HepG2 (cell line): ENCODE data around the gene PRR29.

Source experiments
- ARHGAP35 ChIP-seq: sonication (generic); formaldehyde crosslinking; IDR thresholded peaks from 2 replicates; pipeline ENCODE4 v1.9.0; 2022; ENCODE audit warnings: mild to moderate bottlenecking, inconsistent platforms, moderate library complexity, missing genetic modification reagents, borderline replicate concordance
- BCL6 ChIP-seq: IDR thresholded peaks from 2 replicates; pipeline ENCODE4 v1.6.1; 2016; ENCODE audit warnings: missing genetic modification reagents, missing compliant biosample characterization
- JUN ChIP-seq: sonication (generic); formaldehyde crosslinking; IDR thresholded peaks from 2 replicates; pipeline ENCODE4 v1.4.0; 2020; ENCODE audit warnings: mild to moderate bottlenecking, missing genetic modification reagents
- NFIC ChIP-seq: IDR thresholded peaks from 2 replicates; pipeline ENCODE4 v1.6.1; 2012; ENCODE audit warnings: mild to moderate bottlenecking, low read length, inconsistent platforms
- POLR2A ChIP-seq, 2 experiments: IDR thresholded peaks; 2 replicates each; pipeline ENCODE4 v1.6.1; 2011; ENCODE audit warnings: low read depth in 2 of 2, low read length in 2 of 2, mild to moderate bottlenecking in 1 of 2, moderate library complexity in 1 of 2; ENCODE audit not compliant: insufficient read depth in 1 of 2
- TBX2 ChIP-seq: sonication (generic); formaldehyde crosslinking; IDR thresholded peaks from 2 replicates; pipeline ENCODE4 v1.5.0; 2020; ENCODE audit warnings: missing genetic modification reagents, mild to moderate bottlenecking, borderline replicate concordance
- YY1 ChIP-seq: IDR thresholded peaks from 2 replicates; pipeline ENCODE4 v1.6.1; 2011; ENCODE audit warnings: low read length, low read depth, moderate library complexity, mild to moderate bottlenecking; ENCODE audit not compliant: insufficient read depth, insufficient replicate concordance
- TF ChIP-seq, protein P1 (sequence below): sonication (generic); formaldehyde crosslinking; IDR thresholded peaks from 2 replicates; pipeline ENCODE4 v1.5.0; 2020; ENCODE audit warnings: mild to moderate bottlenecking, missing genetic modification reagents, borderline replicate concordance
- TF ChIP-seq, protein P2 (sequence below): sonication (generic); formaldehyde crosslinking; IDR thresholded peaks from 2 replicates; pipeline ENCODE4 v1.4.0; 2020; ENCODE audit warnings: missing genetic modification reagents
- TF ChIP-seq, protein P3 (sequence below), 2 experiments: IDR thresholded peaks; 2 replicates each; pipeline ENCODE4 v1.6.1; 2011 to 2012; ENCODE audit warnings: low read length in 2 of 2, borderline replicate concordance in 1 of 2, low read depth in 1 of 2, mild to moderate bottlenecking in 1 of 2, moderate library complexity in 1 of 2
- TF ChIP-seq, protein P4 (sequence below): sonication (generic); formaldehyde crosslinking; IDR thresholded peaks from 2 replicates; pipeline ENCODE4 v1.4.0; 2020; ENCODE audit warnings: missing genetic modification reagents, borderline replicate concordance

DNA sequence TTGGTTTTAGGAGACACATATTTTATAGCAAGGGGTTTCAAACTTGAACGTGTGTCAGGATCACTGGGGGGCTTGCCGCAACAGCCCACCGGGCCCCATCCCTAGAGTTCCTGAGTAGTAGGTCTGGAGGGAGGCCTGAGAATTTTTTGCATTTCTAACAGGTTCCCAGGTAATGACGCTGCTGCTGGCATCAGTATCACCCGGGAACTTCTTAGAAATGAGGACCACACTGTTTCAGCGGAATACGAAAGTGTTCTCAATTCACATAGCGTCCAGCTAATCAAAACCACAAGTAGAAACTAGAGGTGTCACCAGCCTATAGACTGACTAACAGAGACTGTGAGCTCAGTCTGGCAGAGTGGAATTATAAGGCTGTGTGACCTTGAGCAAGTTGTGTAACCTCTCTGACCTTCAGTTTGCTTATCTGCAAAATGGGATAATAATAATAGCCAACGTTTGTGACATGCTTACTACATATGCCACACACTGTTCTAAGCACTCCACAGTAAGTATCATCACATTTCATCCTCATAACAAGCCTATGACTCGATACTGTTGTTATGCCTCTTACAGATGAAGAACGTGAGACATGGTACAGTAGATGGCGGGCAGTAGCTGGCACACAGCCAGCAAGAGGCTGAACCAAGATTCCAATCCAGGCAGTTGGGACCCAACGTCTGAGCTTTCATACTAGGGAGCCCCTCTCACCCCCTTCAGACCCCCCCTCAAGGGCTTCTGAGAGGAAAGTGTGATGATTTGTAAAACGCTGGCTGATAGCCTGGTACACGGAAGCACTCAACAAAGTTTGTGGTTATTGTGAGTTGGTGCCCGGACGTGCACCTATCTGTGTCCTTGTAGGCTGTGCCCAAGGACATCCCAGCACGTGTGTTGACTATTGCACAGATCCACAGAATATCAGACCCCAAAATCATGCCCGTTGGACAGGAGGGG, 26.9 kb downstream of the PRR29 start:
- TF ChIP-seq, protein P1, sequence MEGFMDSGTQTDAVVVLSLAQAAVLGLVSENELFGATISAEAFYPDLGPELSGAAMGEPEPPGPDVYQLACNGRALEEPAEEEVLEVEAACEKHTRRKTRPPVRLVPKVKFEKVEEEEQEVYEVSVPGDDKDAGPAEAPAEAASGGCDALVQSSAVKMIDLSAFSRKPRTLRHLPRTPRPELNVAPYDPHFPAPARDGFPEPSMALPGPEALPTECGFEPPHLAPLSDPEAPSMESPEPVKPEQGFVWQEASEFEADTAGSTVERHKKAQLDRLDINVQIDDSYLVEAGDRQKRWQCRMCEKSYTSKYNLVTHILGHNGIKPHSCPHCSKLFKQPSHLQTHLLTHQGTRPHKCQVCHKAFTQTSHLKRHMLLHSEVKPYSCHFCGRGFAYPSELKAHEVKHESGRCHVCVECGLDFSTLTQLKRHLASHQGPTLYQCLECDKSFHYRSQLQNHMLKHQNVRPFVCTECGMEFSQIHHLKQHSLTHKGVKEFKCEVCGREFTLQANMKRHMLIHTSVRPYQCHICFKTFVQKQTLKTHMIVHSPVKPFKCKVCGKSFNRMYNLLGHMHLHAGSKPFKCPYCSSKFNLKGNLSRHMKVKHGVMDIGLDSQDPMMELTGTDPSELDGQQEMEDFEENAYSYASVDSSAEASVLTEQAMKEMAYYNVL (CRISPR knock-in tag), result no peak
- TF ChIP-seq TBX2 (CRISPR knock-in tag) (0 out of 2 replicates have a peak, but pooled peaks have one; percentile 4), BCL6 (no peak), POLR2A (IDR thresholded peaks at IDR 0.05; ENCODE audit: insufficient read depth in 1 of 2, low read depth in 2 of 2, low read length in 2 of 2) (no peak), YY1 (no peak), ARHGAP35 (CRISPR knock-in tag) (no peak), NFIC (no peak), JUN (no peak)
- TF ChIP-seq, protein P2, sequence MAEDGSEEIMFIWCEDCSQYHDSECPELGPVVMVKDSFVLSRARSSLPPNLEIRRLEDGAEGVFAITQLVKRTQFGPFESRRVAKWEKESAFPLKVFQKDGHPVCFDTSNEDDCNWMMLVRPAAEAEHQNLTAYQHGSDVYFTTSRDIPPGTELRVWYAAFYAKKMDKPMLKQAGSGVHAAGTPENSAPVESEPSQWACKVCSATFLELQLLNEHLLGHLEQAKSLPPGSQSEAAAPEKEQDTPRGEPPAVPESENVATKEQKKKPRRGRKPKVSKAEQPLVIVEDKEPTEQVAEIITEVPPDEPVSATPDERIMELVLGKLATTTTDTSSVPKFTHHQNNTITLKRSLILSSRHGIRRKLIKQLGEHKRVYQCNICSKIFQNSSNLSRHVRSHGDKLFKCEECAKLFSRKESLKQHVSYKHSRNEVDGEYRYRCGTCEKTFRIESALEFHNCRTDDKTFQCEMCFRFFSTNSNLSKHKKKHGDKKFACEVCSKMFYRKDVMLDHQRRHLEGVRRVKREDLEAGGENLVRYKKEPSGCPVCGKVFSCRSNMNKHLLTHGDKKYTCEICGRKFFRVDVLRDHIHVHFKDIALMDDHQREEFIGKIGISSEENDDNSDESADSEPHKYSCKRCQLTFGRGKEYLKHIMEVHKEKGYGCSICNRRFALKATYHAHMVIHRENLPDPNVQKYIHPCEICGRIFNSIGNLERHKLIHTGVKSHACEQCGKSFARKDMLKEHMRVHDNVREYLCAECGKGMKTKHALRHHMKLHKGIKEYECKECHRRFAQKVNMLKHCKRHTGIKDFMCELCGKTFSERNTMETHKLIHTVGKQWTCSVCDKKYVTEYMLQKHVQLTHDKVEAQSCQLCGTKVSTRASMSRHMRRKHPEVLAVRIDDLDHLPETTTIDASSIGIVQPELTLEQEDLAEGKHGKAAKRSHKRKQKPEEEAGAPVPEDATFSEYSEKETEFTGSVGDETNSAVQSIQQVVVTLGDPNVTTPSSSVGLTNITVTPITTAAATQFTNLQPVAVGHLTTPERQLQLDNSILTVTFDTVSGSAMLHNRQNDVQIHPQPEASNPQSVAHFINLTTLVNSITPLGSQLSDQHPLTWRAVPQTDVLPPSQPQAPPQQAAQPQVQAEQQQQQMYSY, result no peak
- TF ChIP-seq, protein P3, sequence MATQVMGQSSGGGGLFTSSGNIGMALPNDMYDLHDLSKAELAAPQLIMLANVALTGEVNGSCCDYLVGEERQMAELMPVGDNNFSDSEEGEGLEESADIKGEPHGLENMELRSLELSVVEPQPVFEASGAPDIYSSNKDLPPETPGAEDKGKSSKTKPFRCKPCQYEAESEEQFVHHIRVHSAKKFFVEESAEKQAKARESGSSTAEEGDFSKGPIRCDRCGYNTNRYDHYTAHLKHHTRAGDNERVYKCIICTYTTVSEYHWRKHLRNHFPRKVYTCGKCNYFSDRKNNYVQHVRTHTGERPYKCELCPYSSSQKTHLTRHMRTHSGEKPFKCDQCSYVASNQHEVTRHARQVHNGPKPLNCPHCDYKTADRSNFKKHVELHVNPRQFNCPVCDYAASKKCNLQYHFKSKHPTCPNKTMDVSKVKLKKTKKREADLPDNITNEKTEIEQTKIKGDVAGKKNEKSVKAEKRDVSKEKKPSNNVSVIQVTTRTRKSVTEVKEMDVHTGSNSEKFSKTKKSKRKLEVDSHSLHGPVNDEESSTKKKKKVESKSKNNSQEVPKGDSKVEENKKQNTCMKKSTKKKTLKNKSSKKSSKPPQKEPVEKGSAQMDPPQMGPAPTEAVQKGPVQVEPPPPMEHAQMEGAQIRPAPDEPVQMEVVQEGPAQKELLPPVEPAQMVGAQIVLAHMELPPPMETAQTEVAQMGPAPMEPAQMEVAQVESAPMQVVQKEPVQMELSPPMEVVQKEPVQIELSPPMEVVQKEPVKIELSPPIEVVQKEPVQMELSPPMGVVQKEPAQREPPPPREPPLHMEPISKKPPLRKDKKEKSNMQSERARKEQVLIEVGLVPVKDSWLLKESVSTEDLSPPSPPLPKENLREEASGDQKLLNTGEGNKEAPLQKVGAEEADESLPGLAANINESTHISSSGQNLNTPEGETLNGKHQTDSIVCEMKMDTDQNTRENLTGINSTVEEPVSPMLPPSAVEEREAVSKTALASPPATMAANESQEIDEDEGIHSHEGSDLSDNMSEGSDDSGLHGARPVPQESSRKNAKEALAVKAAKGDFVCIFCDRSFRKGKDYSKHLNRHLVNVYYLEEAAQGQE (IDR thresholded peaks at IDR 0.05; ENCODE audit: borderline replicate concordance in 1 of 2, low read depth in 1 of 2, low read length in 2 of 2), result no peak
- TF ChIP-seq, protein P4, sequence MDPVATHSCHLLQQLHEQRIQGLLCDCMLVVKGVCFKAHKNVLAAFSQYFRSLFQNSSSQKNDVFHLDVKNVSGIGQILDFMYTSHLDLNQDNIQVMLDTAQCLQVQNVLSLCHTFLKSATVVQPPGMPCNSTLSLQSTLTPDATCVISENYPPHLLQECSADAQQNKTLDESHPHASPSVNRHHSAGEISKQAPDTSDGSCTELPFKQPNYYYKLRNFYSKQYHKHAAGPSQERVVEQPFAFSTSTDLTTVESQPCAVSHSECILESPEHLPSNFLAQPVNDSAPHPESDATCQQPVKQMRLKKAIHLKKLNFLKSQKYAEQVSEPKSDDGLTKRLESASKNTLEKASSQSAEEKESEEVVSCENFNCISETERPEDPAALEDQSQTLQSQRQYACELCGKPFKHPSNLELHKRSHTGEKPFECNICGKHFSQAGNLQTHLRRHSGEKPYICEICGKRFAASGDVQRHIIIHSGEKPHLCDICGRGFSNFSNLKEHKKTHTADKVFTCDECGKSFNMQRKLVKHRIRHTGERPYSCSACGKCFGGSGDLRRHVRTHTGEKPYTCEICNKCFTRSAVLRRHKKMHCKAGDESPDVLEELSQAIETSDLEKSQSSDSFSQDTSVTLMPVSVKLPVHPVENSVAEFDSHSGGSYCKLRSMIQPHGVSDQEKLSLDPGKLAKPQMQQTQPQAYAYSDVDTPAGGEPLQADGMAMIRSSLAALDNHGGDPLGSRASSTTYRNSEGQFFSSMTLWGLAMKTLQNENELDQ (CRISPR knock-in tag), result no peak
